MM.1S (cell line): Measurements from ENCODE around the gene ILF2.

Source experiments
- DNase-seq: peaks from one replicate; pipeline ENCODE4 v3.0.0-alpha.2; 2015
- H2AFZ ChIP-seq: fragments of 300-600 bp; sonication (generic); 2 replicates; pipeline ENCODE4 v1.6.0; 2016; ENCODE audit warnings: antibody characterized with exemption, low read length
- H3F3A ChIP-seq: fragments of 300-600 bp; sonication (generic); 2 replicates; pipeline ENCODE4 v1.6.1; 2016; ENCODE audit warnings: mild to moderate bottlenecking, antibody characterized with exemption, low read length, moderate library complexity, mixed read lengths; ENCODE audit not compliant: insufficient read depth
- H3K27ac ChIP-seq: fragments of 300-600 bp; sonication (generic); 2 replicates; pipeline ENCODE4 v1.5.1; 2016; ENCODE audit warnings: mild to moderate bottlenecking, low read length
- H3K27me3 ChIP-seq: fragments of 300-600 bp; sonication (generic); replicated peaks from 2 replicates; pipeline ENCODE4 v1.6.0; 2016; ENCODE audit warnings: low read length; ENCODE audit not compliant: insufficient read depth
- H3K36me3 ChIP-seq: fragments of 300-600 bp; sonication (generic); replicated peaks from 2 replicates; pipeline ENCODE4 v1.6.1; 2016; ENCODE audit warnings: mild to moderate bottlenecking, low read length, mixed read lengths; ENCODE audit not compliant: insufficient read depth
- H3K4me1 ChIP-seq: fragments of 300-600 bp; sonication (generic); 2 replicates; pipeline ENCODE4 v1.6.1; 2016; ENCODE audit warnings: low read length, mixed read lengths
- H3K4me2 ChIP-seq: fragments of 300-600 bp; sonication (generic); 2 replicates; pipeline ENCODE4 v1.6.0; 2016; ENCODE audit warnings: low read depth, low read length
- H3K4me3 ChIP-seq: fragments of 300-600 bp; sonication (generic); 2 replicates; pipeline ENCODE4 v1.5.1; 2016; ENCODE audit warnings: low read length, mixed read lengths
- H3K79me2 ChIP-seq: fragments of 300-600 bp; sonication (generic); 2 replicates; pipeline ENCODE4 v1.6.1; 2016; ENCODE audit warnings: mixed run types, low read length, mixed read lengths
- H3K9ac ChIP-seq: fragments of 300-600 bp; sonication (generic); 2 replicates; pipeline ENCODE4 v1.6.1; 2016; ENCODE audit warnings: low read length, mixed read lengths
- H3K9me2 ChIP-seq: fragments of 300-600 bp; sonication (generic); replicated peaks from 2 replicates; pipeline ENCODE4 v1.6.1; 2016; ENCODE audit warnings: mild to moderate bottlenecking, low read length, mixed read lengths; ENCODE audit not compliant: insufficient read depth
- H3K9me3 ChIP-seq: fragments of 300-600 bp; sonication (generic); replicated peaks from 2 replicates; pipeline ENCODE4 v1.6.1; 2016; ENCODE audit warnings: mild to moderate bottlenecking, low read length, mixed read lengths; ENCODE audit not compliant: insufficient read depth
- H4K20me1 ChIP-seq: fragments of 300-600 bp; sonication (generic); 2 replicates; pipeline ENCODE4 v1.6.1; 2016; ENCODE audit warnings: mild to moderate bottlenecking, low read length, moderate library complexity, mixed read lengths; ENCODE audit not compliant: insufficient read depth
- EZH2 ChIP-seq: fragments of 300-600 bp; sonication (generic); optimal IDR thresholded peaks from 2 replicates; pipeline ENCODE3; 2017; ENCODE audit warnings: low read depth, mild to moderate bottlenecking, antibody characterized with exemption, low read length, mixed read lengths
- EZH2phosphoT487 ChIP-seq: fragments of 300-600 bp; sonication (generic); IDR thresholded peaks from 2 replicates; pipeline ENCODE4 v1.6.1; 2018; ENCODE audit warnings: antibody characterized with exemption, low read length
- TF ChIP-seq, protein P1 (sequence below): fragments of 300-600 bp; sonication (generic); IDR thresholded peaks from 2 replicates; pipeline ENCODE4 v1.5.1; 2016; ENCODE audit warnings: antibody characterized with exemption, low read length, mixed read lengths

Gene ILF2

DNA sequence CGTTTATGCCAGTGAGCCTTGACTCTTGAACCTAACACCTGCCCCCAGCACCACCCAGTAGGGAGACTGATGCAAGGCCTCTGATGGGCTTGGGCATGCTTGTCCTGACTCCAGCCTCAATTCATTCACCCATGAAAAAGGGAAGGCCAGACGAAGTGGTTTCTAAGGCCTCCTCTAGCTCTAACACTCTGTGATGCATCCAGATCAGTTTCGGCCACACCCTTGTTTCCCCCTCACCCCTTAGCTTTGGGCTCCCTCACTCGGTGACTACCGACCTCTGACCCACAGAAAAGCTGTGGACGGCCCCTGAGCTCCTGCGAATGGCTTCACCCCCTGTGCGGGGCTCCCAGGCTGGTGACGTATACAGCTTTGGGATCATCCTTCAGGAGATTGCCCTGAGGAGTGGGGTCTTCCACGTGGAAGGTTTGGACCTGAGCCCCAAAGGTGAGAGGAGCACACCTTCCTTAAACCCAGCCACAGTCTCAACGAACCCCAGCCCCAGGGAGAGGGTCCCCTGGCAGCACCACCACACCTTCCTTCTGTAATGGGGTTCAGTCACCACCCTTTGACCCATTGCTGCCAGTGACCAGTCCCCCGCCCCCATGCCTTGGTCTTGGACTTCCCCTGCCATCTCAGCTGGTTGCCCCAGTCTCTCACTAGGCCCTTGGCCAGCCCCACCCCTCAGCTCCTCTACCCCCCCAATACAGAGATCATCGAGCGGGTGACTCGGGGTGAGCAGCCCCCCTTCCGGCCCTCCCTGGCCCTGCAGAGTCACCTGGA lies 16.7 kb upstream of the ILF2 start:
- no peak for DNase-seq
- H3K4me2 ChIP-seq = no peak overlapping the region
- peak overlapping the region; percentile 24; the same call in 1 of the 2 replicates for H2AFZ ChIP-seq
- H3F3A ChIP-seq = no peaks in the 10 kb centered on the region
- no peaks in the 10 kb centered on the region for H3K9me3 ChIP-seq
- no peaks in the 10 kb centered on the region for H4K20me1 ChIP-seq
- H3K36me3 ChIP-seq = no peaks in the 10 kb centered on the region
- no peaks in the 10 kb centered on the region for H3K79me2 ChIP-seq
- H3K27ac ChIP-seq = no peak overlapping the region
- H3K27me3 ChIP-seq = peaks cover 23% of the 10 kb centered on the region
- no peaks in the 10 kb centered on the region for H3K4me1 ChIP-seq
- no peak overlapping the region for H3K4me3 ChIP-seq
- H3K9me2 ChIP-seq = no peaks in the 10 kb centered on the region
- TF ChIP-seq, protein P1, sequence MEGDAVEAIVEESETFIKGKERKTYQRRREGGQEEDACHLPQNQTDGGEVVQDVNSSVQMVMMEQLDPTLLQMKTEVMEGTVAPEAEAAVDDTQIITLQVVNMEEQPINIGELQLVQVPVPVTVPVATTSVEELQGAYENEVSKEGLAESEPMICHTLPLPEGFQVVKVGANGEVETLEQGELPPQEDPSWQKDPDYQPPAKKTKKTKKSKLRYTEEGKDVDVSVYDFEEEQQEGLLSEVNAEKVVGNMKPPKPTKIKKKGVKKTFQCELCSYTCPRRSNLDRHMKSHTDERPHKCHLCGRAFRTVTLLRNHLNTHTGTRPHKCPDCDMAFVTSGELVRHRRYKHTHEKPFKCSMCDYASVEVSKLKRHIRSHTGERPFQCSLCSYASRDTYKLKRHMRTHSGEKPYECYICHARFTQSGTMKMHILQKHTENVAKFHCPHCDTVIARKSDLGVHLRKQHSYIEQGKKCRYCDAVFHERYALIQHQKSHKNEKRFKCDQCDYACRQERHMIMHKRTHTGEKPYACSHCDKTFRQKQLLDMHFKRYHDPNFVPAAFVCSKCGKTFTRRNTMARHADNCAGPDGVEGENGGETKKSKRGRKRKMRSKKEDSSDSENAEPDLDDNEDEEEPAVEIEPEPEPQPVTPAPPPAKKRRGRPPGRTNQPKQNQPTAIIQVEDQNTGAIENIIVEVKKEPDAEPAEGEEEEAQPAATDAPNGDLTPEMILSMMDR = no peak
- TF ChIP-seq EZH2 (no peak), EZH2phosphoT487 (no peak)
- no peak overlapping the region for H3K9ac ChIP-seq

DNA sequence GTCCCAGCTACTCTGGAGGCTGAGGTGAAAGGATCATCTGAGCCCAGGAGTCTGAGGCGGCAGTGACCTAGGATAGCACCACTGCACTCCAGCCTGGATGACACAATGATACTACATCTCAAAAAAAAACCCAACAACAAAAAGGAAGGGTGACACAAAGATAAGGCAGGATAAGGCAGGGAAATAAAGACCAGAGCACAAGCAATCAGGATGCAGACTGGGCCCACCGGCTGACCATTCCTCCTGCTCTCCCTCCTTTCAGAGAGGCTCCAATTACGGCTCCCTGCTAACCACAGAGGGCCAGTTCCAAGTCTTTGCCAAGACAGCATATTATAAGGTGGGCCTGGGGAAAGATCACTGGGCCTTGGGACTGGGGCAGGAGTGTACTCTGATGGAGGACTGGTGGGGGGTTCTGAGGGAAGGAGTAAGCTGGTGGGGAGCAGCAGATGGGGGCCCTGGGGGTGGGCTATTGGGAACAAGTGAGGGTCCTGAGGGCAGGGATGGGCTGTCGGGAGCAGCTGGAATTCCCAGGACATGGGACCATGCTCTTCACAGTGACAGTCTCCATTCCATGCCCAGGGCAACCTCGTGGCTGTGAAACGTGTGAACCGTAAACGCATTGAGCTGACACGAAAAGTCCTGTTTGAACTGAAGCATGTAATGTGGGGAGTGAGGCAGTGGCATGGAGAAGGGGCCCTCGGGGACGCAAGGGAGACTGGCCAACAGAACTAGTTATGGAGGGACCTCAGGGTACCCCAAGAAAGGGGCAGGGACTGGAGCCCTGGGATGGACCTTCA lies 14.9 kb upstream of the ILF2 start:
- no peak overlapping the region for H3K9ac ChIP-seq
- H3K4me1 ChIP-seq = no peaks in the 10 kb centered on the region
- no peaks in the 10 kb centered on the region for H3K9me3 ChIP-seq
- no peak overlapping the region for H3K27ac ChIP-seq
- no peak overlapping the region for H3K4me2 ChIP-seq
- no peaks in the 10 kb centered on the region for H3K9me2 ChIP-seq
- TF ChIP-seq, protein P1 = no peak
- no peak for TF ChIP-seq EZH2
- no peak for TF ChIP-seq EZH2phosphoT487
- peaks cover 39% of the 10 kb centered on the region for H3K27me3 ChIP-seq
- no peaks in the 10 kb centered on the region for H3F3A ChIP-seq
- no peak overlapping the region for H3K4me3 ChIP-seq
- DNase-seq = no peak
- H2AFZ ChIP-seq = no peak overlapping the region
- H3K36me3 ChIP-seq = no peaks in the 10 kb centered on the region
- no peaks in the 10 kb centered on the region for H4K20me1 ChIP-seq
- no peaks in the 10 kb centered on the region for H3K79me2 ChIP-seq

DNA sequence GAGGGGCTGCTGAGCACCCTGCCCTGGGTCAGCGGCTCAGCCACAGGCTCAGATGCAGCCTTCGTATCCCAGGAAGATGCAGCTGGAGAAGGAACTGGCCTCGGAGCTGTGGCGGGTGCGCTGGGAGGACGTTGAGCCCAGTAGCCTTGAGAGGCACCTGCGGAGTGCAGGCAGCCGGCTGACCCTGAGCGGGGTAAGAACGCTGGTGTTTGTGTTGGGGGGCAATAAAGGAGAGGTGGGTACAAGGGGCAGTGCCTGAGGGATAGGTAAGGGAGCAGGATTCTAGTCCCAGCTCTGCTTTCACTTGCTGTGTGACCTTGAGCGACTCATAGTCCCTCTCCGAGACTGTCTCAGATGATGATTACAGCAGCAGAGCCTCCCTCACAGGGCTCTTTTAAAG lies 14.1 kb upstream of the ILF2 start:
- H3F3A ChIP-seq = no peaks in the 10 kb centered on the region
- no peaks in the 10 kb centered on the region for H3K36me3 ChIP-seq
- no peak overlapping the region for H2AFZ ChIP-seq
- no peak overlapping the region for H3K4me2 ChIP-seq
- no peaks in the 10 kb centered on the region for H3K9me3 ChIP-seq
- H3K4me1 ChIP-seq = no peaks in the 10 kb centered on the region
- H3K27ac ChIP-seq = no peak overlapping the region
- TF ChIP-seq EZH2 = no peak
- TF ChIP-seq, protein P1 = no peak
- no peak for TF ChIP-seq EZH2phosphoT487
- H3K27me3 ChIP-seq = peaks cover 48% of the 10 kb centered on the region
- H3K79me2 ChIP-seq = no peaks in the 10 kb centered on the region
- no peaks in the 10 kb centered on the region for H3K9me2 ChIP-seq
- no peak overlapping the region for H3K9ac ChIP-seq
- no peak overlapping the region for H3K4me3 ChIP-seq
- H4K20me1 ChIP-seq = no peaks in the 10 kb centered on the region
- DNase-seq = no peak
